Activated T-helper 17 cell treated with anti-CD3 and anti-CD28 coated beads, Interleukin-2, amount 50 U/mL, for 72 hours (primary cell): ENCODE results near the gene ODC1. TPM values are rescaled to one million over a fixed set of nuclear protein-coding genes. Genes with fewer than 3 reads are reported as not detected.
"Not testable (repeated sequence)": the region's sequence is repeated elsewhere in the genome, so short reads cannot be mapped to it uniquely, and the experiment has no call there.

Experiments
- ATAC-seq: fragments of 150-1000 bp; cut with Tn5 transposase; replicated peaks from 2 replicates; pipeline ENCODE4 v1.10.0; 2021; ENCODE audit warnings: mild to moderate bottlenecking, moderate library complexity
- H3K27ac Mint-ChIP-seq: one replicate; pipeline ENCODE4 v1.8.0; 2022; ENCODE audit warnings: mixed read lengths
- H3K27me3 Mint-ChIP-seq: one replicate; pipeline ENCODE4 v1.8.0; 2022; ENCODE audit warnings: mixed read lengths
- H3K36me3 Mint-ChIP-seq: one replicate; pipeline ENCODE4 v1.8.0; 2022; ENCODE audit warnings: low read depth, mild to moderate bottlenecking, mixed read lengths
- H3K4me1 Mint-ChIP-seq: one replicate; pipeline ENCODE4 v1.8.0; 2022; ENCODE audit warnings: mixed read lengths
- H3K4me3 Mint-ChIP-seq: one replicate; pipeline ENCODE4 v1.8.0; 2022; ENCODE audit warnings: mild to moderate bottlenecking, mixed read lengths
- H3K9me3 Mint-ChIP-seq: one replicate; pipeline ENCODE4 v1.8.0; 2022; ENCODE audit warnings: mixed read lengths
- total RNA-seq, 2 donors: library from RNA; stranded (reverse); gene quantifications; one replicate each; pipeline ENCODE4 v1.2.3, GENCODE V29; 2022

ODC1 gene
- total RNA-seq, 2 donors from 2014 or later, result 60.3 to 180 TPM

- no peaks in the 10 kb centered on the region for H3K4me1 Mint-ChIP-seq
- H3K36me3 Mint-ChIP-seq, result no peaks in the 10 kb centered on the region
- H3K27me3 Mint-ChIP-seq, result no peaks in the 10 kb centered on the region
- H3K4me3 Mint-ChIP-seq, result no peak overlapping the region
- no peak overlapping the region for H3K27ac Mint-ChIP-seq
- no peak for ATAC-seq
- H3K9me3 Mint-ChIP-seq, result no peaks in the 10 kb centered on the region
Measured at GRCh38 chr2:10452956-10453904, 5.1 kb upstream of the ODC1 start.

DNA sequence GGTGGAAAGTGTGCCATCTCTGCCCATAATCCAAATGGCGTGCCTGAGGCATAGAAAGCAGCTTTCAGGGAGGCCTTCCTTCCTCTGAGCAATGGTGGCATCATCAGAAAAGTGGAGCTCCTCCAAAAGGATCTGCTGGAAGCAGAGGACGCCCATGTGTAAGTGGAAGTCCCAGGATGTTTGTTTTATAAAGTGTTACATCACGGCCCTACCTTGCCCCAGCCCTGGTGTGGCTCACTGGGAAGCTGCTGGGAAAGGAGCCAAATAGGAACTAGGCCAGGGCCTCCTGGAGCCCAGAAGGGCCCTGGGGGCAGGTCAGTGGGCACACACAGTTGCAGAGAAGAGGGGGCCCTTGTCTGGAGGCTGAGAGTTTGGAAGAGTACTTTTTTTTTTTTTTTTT is 4.2 kb upstream of the ODC1 start:
- H3K27ac Mint-ChIP-seq, result no peak overlapping the region
- peaks cover 3% of the 10 kb centered on the region for H3K36me3 Mint-ChIP-seq
- no peak for ATAC-seq
- no peaks in the 10 kb centered on the region for H3K27me3 Mint-ChIP-seq
- peaks cover 2% of the 10 kb centered on the region for H3K4me1 Mint-ChIP-seq
- no peaks in the 10 kb centered on the region for H3K9me3 Mint-ChIP-seq
- no peak overlapping the region for H3K4me3 Mint-ChIP-seq

GRCh38 chr2:10451819-10452218 is 3.7 kb upstream of the ODC1 start:
- H3K27me3 Mint-ChIP-seq, result no peaks in the 10 kb centered on the region
- H3K27ac Mint-ChIP-seq, result no peak overlapping the region
- ATAC-seq, result no peak
- H3K4me1 Mint-ChIP-seq, result peaks cover 5% of the 10 kb centered on the region
- no peak overlapping the region for H3K4me3 Mint-ChIP-seq
- peaks cover 8% of the 10 kb centered on the region for H3K36me3 Mint-ChIP-seq
- H3K9me3 Mint-ChIP-seq, result no peaks in the 10 kb centered on the region

DNA sequence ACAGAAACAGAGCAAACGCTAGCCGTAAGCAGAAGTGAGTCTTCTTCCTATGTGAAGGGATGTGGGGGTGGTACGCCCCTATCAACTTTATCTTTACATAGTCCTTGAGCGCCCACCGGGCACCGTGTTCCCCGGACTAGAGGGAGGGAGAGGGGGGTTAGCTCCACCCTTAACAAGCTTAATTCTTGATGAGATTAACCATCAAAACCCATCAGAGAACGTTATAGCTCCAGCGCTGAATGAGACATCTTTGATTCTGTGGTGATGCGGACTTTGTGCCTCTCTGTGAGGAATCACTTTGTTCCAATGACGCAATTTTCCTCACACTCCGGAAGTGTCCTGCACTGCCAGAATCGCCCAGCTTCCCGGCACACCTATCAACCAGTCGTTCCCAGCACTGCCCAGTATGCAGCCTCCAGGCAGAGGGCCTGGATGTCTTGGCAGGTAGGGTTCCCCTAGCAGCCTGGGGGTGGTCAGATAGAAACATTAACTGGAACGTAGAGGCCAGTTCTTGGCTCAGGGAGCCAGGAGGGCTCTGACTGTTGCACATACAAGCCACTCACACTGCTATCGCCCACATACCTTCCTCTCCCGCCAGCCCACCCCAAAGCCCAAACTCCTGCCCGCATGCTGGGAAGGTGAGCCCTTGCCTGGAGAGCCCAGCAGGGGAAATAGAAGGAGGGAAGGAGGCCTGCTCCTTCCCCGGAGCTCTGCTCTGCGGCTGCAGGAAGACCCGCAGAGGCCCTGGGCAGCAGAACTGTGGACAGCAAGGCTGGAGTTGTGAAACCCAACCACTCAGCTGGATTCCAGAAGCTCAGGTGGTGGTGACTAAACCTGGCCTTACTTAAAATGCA is 1.9 kb upstream of the ODC1 start:
- H3K27me3 Mint-ChIP-seq, result no peaks in the 10 kb centered on the region
- ATAC-seq, result no peak
- H3K4me1 Mint-ChIP-seq, result peaks cover 5% of the 10 kb centered on the region
- H3K9me3 Mint-ChIP-seq, result no peaks in the 10 kb centered on the region
- peak overlapping the region; percentile 81 for H3K4me3 Mint-ChIP-seq
- peaks cover 15% of the 10 kb centered on the region for H3K36me3 Mint-ChIP-seq
- H3K27ac Mint-ChIP-seq, result peak overlapping the region; percentile 78

DNA sequence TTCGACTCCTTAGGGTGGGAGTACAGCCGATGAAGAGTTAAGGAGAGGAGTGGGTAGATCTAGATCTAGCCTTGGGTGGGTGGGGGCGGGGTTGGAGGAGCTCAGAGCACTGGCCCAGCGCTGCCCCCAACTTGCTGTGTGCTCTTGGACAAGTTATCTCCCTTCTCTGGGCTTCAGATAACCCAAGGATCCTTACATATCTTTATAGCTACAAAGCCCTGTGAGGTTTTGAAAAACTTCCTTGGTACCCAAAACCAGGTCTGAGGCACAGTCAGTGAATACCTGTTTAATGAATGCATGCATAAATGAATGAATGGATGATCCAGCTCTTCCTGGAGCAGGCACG is 1.3 kb upstream of the ODC1 start:
- H3K27me3 Mint-ChIP-seq, result no peaks in the 10 kb centered on the region
- peak overlapping the region; percentile 81 for H3K4me3 Mint-ChIP-seq
- peaks cover 21% of the 10 kb centered on the region for H3K36me3 Mint-ChIP-seq
- no peaks in the 10 kb centered on the region for H3K9me3 Mint-ChIP-seq
- H3K4me1 Mint-ChIP-seq, result peaks cover 9% of the 10 kb centered on the region
- H3K27ac Mint-ChIP-seq, result peak overlapping the region; percentile 78
- no peak for ATAC-seq

GRCh38 chr2:10448576-10449485 is 704 bp upstream of the ODC1 start:
- Mint-ChIP-seq H3K9me3 (no peaks in the 10 kb centered on the region), H3K36me3 (peaks cover 27% of the 10 kb centered on the region), H3K4me1 (peaks cover 15% of the 10 kb centered on the region), H3K27me3 (no peaks in the 10 kb centered on the region), H3K4me3 (peak overlapping the region; percentile 81), H3K27ac (peak overlapping the region; percentile 78)
- ATAC-seq, result peak; percentile 66

DNA sequence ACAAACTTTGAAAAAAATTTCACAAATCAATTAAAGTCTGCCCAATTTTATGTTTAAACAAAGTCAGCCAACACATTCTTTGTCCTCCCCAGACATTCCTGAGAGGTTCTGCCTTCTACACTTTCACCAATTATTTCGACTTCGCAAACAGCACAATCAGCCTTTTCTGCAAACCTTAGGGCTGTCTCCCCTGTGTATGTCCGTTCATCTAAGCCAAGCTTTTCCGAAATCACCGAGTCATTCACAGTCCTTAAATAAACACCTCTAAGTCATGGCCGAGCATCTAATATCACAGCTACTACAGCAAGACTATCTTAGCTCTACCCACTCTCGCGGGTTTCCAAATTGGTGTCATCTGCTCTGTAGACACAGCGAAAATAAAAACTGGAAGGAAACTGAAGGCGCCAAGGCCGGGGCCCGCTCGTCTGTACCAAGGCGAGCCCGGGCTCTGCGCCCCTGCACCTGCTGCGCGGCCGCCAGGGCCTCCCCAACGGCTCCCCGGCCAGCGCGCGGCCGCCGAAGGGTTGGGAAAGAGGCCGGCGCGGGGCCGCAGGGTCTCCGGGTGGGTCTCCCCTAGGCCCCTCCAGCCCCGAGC is 730 bp downstream of the ODC1 start:
- Mint-ChIP-seq H3K4me3 (peak overlapping the region; percentile 83), H3K36me3 (peaks cover 42% of the 10 kb centered on the region), H3K4me1 (peaks cover 26% of the 10 kb centered on the region), H3K9me3 (no peaks in the 10 kb centered on the region), H3K27me3 (no peaks in the 10 kb centered on the region), H3K27ac (peak overlapping the region; percentile 82)
- peak; percentile 42 for ATAC-seq

GRCh38 chr2:10446631-10447030 is 1.5 kb downstream of the ODC1 start:
- H3K4me1 Mint-ChIP-seq, result peaks cover 31% of the 10 kb centered on the region
- H3K36me3 Mint-ChIP-seq, result peaks cover 49% of the 10 kb centered on the region
- H3K4me3 Mint-ChIP-seq, result peak overlapping the region; percentile 83
- no peak overlapping the region for H3K27ac Mint-ChIP-seq
- no peak for ATAC-seq
- H3K9me3 Mint-ChIP-seq, result no peaks in the 10 kb centered on the region
- H3K27me3 Mint-ChIP-seq, result no peaks in the 10 kb centered on the region

GRCh38 chr2:10444463-10444862 is 3.7 kb downstream of the ODC1 start:
- H3K9me3 Mint-ChIP-seq, result no peaks in the 10 kb centered on the region
- H3K4me1 Mint-ChIP-seq, result peaks cover 31% of the 10 kb centered on the region
- peaks cover 71% of the 10 kb centered on the region for H3K36me3 Mint-ChIP-seq
- ATAC-seq, result peak; percentile 65
- peak overlapping the region; percentile 83 for H3K4me3 Mint-ChIP-seq
- no peaks in the 10 kb centered on the region for H3K27me3 Mint-ChIP-seq
- peak overlapping the region; percentile 15 for H3K27ac Mint-ChIP-seq

- not testable (repeated sequence) for H3K9me3 Mint-ChIP-seq, H3K27me3 Mint-ChIP-seq, H3K4me3 Mint-ChIP-seq, ATAC-seq, H3K27ac Mint-ChIP-seq
- Mint-ChIP-seq H3K4me1 (peaks cover 31% of the 10 kb centered on the region), H3K36me3 (peaks cover 82% of the 10 kb centered on the region)
Measured at GRCh38 chr2:10442469-10443126, 5.5 kb downstream of the ODC1 start.

GRCh38 chr2:10441948-10442347 is 6.2 kb downstream of the ODC1 start:
- no peaks in the 10 kb centered on the region for H3K9me3 Mint-ChIP-seq
- peaks cover 76% of the 10 kb centered on the region for H3K36me3 Mint-ChIP-seq
- ATAC-seq, result no peak
- no peaks in the 10 kb centered on the region for H3K27me3 Mint-ChIP-seq
- H3K4me1 Mint-ChIP-seq, result peaks cover 26% of the 10 kb centered on the region
- H3K27ac Mint-ChIP-seq, result no peak overlapping the region
- H3K4me3 Mint-ChIP-seq, result no peak overlapping the region

DNA sequence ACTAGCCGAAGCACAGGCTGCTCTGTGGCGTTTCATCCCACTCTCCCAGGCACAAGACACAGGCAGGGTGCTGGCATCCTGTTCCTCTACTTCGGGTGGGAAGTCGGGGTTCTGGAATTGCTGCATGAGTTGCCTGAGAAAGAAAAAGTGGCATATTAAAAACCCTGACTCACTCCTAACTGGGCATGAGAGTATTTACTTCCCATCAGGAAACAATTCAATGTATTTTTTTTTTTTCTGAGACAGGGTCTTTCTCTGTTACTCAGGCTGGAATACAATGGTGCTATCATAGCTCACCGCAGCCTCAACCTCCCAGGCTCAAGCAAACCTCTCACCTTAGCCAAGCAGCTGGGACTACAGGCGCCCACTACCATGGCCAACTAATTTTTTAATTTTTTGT is 7.4 kb downstream of the ODC1 start:
- Mint-ChIP-seq H3K4me3 (no peak overlapping the region), H3K36me3 (peaks cover 72% of the 10 kb centered on the region), H3K4me1 (peaks cover 26% of the 10 kb centered on the region), H3K9me3 (no peaks in the 10 kb centered on the region), H3K27me3 (no peaks in the 10 kb centered on the region), H3K27ac (no peak overlapping the region)
- no peak for ATAC-seq

DNA sequence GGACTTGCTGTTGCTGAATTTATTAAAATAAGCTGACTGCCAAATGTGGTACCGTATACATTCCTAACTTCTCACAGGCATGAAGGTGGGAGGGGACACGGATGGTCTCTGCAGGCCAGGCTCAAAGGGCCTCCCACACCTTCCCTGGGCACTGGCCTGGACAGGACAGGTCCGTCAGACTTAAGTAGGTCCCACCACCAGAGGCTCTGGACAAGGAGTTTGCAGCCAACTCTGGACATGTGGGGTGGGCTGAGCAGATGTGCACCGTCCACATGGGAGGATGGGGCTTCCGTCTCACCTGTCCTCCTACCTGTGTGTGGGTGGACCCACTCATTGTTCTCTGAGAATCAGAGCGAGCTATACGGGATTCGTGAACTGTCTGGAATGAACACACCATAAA is 8.2 kb downstream of the ODC1 start:
- Mint-ChIP-seq H3K27me3 (no peaks in the 10 kb centered on the region), H3K27ac (no peak overlapping the region), H3K9me3 (no peaks in the 10 kb centered on the region), H3K4me3 (no peak overlapping the region), H3K36me3 (peaks cover 67% of the 10 kb centered on the region), H3K4me1 (peaks cover 26% of the 10 kb centered on the region)
- no peak for ATAC-seq
